SK-N-SH (cell line): ENCODE results near the gene PARP14. TPM values are rescaled to one million over a fixed set of nuclear protein-coding genes. Genes with fewer than 3 reads are reported as not detected.

Experiments
- CTCF ChIA-PET: fragments of 300-600, 350-600 bp; formaldehyde crosslinking; extraction: SDS; loops from one replicate; lab custom pipeline; 2021; lab: Yijun Ruan, JAX
- POLR2A ChIA-PET: fragments of 350-600 bp; sonication (Branson Sonifier 250); formaldehyde crosslinking; extraction: SDS; loops from one replicate; lab custom pipeline; 2020; ENCODE audit warnings: antibody characterized with exemption, inconsistent platforms; lab: Yijun Ruan, JAX
- DNase-seq: peaks from one replicate; pipeline ENCODE4 v3.0.0; 2012
- H2AFZ ChIP-seq: fragments of 200-600 bp; sonication (generic); 2 replicates; pipeline ENCODE4 v1.8.1; 2016; ENCODE audit warnings: antibody characterized with exemption, mild to moderate bottlenecking, low read depth
- H3F3A ChIP-seq: fragments of 200-600 bp; sonication (generic); replicated peaks from 2 replicates; pipeline ENCODE3; 2016; ENCODE audit warnings: antibody characterized with exemption, mild to moderate bottlenecking; ENCODE audit not compliant: insufficient read depth
- H3K27ac ChIP-seq, 2 experiments: fragments of 200-500 bp in 1 of 2; fragments of 200-600 bp in 1 of 2; sonication (Bioruptor generic) in 1 of 2; sonication (generic), shearing (Covaris generic) in 1 of 2; 2 replicates each; pipeline versions ENCODE4 v1.5.1 to v1.6.1; 2014 to 2016; ENCODE audit warnings: low read depth in 2 of 2, inconsistent platforms in 1 of 2, low read length in 1 of 2, mild to moderate bottlenecking in 1 of 2, mixed read lengths in 1 of 2
- H3K27me3 ChIP-seq: fragments of 200-600 bp; sonication (generic), shearing (Covaris generic); 2 replicates; pipeline ENCODE4 v1.6.1; 2016; ENCODE audit warnings: mixed run types; ENCODE audit not compliant: insufficient read depth
- H3K36me3 ChIP-seq, 2 experiments: fragments of 200-500 bp in 1 of 2; fragments of 200-600 bp in 1 of 2; sonication (Bioruptor generic) in 1 of 2; sonication (generic) in 1 of 2; replicated peaks in 1 of 2; 2 replicates each; pipeline versions ENCODE3 to v1.5.1; 2014 to 2016; ENCODE audit warnings: low read length in 1 of 2, mild to moderate bottlenecking in 1 of 2; ENCODE audit not compliant: insufficient read depth in 2 of 2, control insufficient read depth in 1 of 2
- H3K4me1 ChIP-seq, 2 experiments: fragments of 200-500 bp in 1 of 2; fragments of 200-600 bp in 1 of 2; sonication (Bioruptor generic) in 1 of 2; sonication (generic), shearing (Covaris generic) in 1 of 2; 2 replicates each; pipeline versions ENCODE4 v1.5.1 to v1.6.1; 2014 to 2016; ENCODE audit warnings: low read depth in 1 of 2, low read length in 1 of 2, mixed run types in 1 of 2; ENCODE audit not compliant: insufficient read depth in 2 of 2, control insufficient read depth in 1 of 2
- H3K4me2 ChIP-seq: fragments of 200-600 bp; sonication (generic), shearing (Covaris generic); 2 replicates; pipeline ENCODE4 v1.6.1; 2017; ENCODE audit warnings: mixed run types
- H3K4me3 ChIP-seq, 2 experiments: fragments of 200-500 bp in 1 of 2; fragments of 200-600 bp in 1 of 2; sonication (Bioruptor generic) in 1 of 2; sonication (generic), shearing (Covaris generic) in 1 of 2; 2 replicates each; pipeline versions ENCODE4 v1.5.1 to v1.8.1; 2014 to 2016; ENCODE audit warnings: low read depth in 2 of 2, inconsistent platforms in 1 of 2, low read length in 1 of 2, mild to moderate bottlenecking in 1 of 2, mixed read lengths in 1 of 2, moderate library complexity in 1 of 2
- H3K79me2 ChIP-seq: fragments of 200-600 bp; sonication (generic); 2 replicates; pipeline ENCODE4 v1.8.1; 2017; ENCODE audit warnings: mild to moderate bottlenecking; ENCODE audit not compliant: insufficient read depth
- H3K9ac ChIP-seq: fragments of 200-600 bp; sonication (generic); 2 replicates; pipeline ENCODE4 v1.6.1; 2017; ENCODE audit warnings: mixed run types
- H3K9me2 ChIP-seq: fragments of 200-600 bp; sonication (generic); 2 replicates; pipeline ENCODE4 v1.6.1; 2017; ENCODE audit warnings: mixed run types
- H3K9me3 ChIP-seq: fragments of 200-600 bp; sonication (generic); 2 replicates; pipeline ENCODE4 v1.6.1; 2017; ENCODE audit warnings: mixed run types, mild to moderate bottlenecking, moderate library complexity
- H4K20me1 ChIP-seq: fragments of 200-600 bp; sonication (generic); 2 replicates; pipeline ENCODE4 v1.6.1; 2017; ENCODE audit warnings: mild to moderate bottlenecking, mixed run types; ENCODE audit not compliant: insufficient read depth
- FOSL2 ChIP-seq: IDR thresholded peaks from 2 replicates; pipeline ENCODE4 v1.4.0; 2012; ENCODE audit warnings: low read depth, mild to moderate bottlenecking, moderate library complexity, borderline replicate concordance
- NFIC ChIP-seq: IDR thresholded peaks from 2 replicates; pipeline ENCODE4 v1.4.0; 2012; ENCODE audit warnings: borderline replicate concordance
- POLR2AphosphoS5 ChIP-seq: IDR thresholded peaks from 2 replicates; pipeline ENCODE4 v1.6.1; 2012; ENCODE audit warnings: low read depth, low read length
- TEAD4 ChIP-seq: IDR thresholded peaks from 2 replicates; pipeline ENCODE4 v1.4.0; 2012; ENCODE audit warnings: mild to moderate bottlenecking, borderline replicate concordance; ENCODE audit not compliant: insufficient read depth
- YY1 ChIP-seq: IDR thresholded peaks from 2 replicates; pipeline ENCODE4 v1.4.0; 2012; ENCODE audit warnings: low read depth, mild to moderate bottlenecking
- WGBS: methylation state at CpG from one replicate; pipeline ENCODE4 v1.1.6; 2017; ENCODE audit warnings: low lambda C conversion rate; 5-methylcytosine and 5-hydroxymethylcytosine counted together
- polyA plus RNA-seq, 3 experiments: library from polyadenylated mRNA; depleted of rRNA; stranded (reverse); fragments of >200 nt; gene quantifications; 2 replicates each; pipeline ENCODE4 v1.2.3, GENCODE V29; 2012
- TF ChIP-seq, protein P1 (sequence below): IDR thresholded peaks from 2 replicates; pipeline ENCODE4 v1.4.0; 2012; ENCODE audit warnings: low read depth
- TF ChIP-seq, protein P2 (sequence below): fragments of 200-600 bp; sonication (generic); IDR thresholded peaks from 2 replicates; pipeline ENCODE4 v1.6.1; 2017; ENCODE audit warnings: antibody characterized with exemption, mild to moderate bottlenecking, moderate library complexity

PARP14 gene, protein sequence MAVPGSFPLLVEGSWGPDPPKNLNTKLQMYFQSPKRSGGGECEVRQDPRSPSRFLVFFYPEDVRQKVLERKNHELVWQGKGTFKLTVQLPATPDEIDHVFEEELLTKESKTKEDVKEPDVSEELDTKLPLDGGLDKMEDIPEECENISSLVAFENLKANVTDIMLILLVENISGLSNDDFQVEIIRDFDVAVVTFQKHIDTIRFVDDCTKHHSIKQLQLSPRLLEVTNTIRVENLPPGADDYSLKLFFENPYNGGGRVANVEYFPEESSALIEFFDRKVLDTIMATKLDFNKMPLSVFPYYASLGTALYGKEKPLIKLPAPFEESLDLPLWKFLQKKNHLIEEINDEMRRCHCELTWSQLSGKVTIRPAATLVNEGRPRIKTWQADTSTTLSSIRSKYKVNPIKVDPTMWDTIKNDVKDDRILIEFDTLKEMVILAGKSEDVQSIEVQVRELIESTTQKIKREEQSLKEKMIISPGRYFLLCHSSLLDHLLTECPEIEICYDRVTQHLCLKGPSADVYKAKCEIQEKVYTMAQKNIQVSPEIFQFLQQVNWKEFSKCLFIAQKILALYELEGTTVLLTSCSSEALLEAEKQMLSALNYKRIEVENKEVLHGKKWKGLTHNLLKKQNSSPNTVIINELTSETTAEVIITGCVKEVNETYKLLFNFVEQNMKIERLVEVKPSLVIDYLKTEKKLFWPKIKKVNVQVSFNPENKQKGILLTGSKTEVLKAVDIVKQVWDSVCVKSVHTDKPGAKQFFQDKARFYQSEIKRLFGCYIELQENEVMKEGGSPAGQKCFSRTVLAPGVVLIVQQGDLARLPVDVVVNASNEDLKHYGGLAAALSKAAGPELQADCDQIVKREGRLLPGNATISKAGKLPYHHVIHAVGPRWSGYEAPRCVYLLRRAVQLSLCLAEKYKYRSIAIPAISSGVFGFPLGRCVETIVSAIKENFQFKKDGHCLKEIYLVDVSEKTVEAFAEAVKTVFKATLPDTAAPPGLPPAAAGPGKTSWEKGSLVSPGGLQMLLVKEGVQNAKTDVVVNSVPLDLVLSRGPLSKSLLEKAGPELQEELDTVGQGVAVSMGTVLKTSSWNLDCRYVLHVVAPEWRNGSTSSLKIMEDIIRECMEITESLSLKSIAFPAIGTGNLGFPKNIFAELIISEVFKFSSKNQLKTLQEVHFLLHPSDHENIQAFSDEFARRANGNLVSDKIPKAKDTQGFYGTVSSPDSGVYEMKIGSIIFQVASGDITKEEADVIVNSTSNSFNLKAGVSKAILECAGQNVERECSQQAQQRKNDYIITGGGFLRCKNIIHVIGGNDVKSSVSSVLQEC (N-terminal part only)
- 9.2 and 11.0 TPM in 2 replicates for polyA plus RNA-seq (2012; rRNA removed)
- 7.3 and 7.6 TPM in 2 replicates for polyA plus RNA-seq (2012; cell fraction: cytosol; rRNA removed)
- 23.7 and 34.4 TPM in 2 replicates for polyA plus RNA-seq (2012; cell fraction: nucleus; rRNA removed)

GRCh38 chr3:122680475-122681283, at the start of gene PARP14:
Gene PARP14, plus strand, starts transcription at chr3:122680839. Its CDS starts 45 bp downstream, at chr3:122680884.
- H3K4me1 ChIP-seq: peaks cover 12 to 16% of the 10 kb centered on the region in 2 experiments; a peak in 3 of 4 replicates
- peak; percentile 77 for DNase-seq
- no peaks in the 10 kb centered on the region for H3K36me3 ChIP-seq
- peak within 1 kb of the TSS; percentile 60 to 76 for H3K4me3 ChIP-seq
- H2AFZ ChIP-seq: peak within 1 kb of the TSS; percentile 99
- peaks cover 20% of the 10 kb centered on the region for H3F3A ChIP-seq
- H4K20me1 ChIP-seq: no peaks in the 10 kb centered on the region
- POLR2A ChIA-PET: no interaction called here
- CTCF ChIA-PET: interaction anchor here (1.1 to 5.8 kb wide), 7 partner anchors 11 to 1134 kb away, joined by 4 to 84 read pairs (median 27); partner anchors contain the start of genes DTX3L and PARP9
- TF ChIP-seq, protein P1, sequence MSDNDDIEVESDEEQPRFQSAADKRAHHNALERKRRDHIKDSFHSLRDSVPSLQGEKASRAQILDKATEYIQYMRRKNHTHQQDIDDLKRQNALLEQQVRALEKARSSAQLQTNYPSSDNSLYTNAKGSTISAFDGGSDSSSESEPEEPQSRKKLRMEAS: 0 out of 2 replicates have a peak, but pooled peaks have one; percentile 9
- TF ChIP-seq NFIC (0 out of 2 replicates have a peak, but pooled peaks have one; percentile 12), TEAD4 (no peak), YY1 (0 out of 2 replicates have a peak, but pooled peaks have one; percentile 39), FOSL2 (no peak), POLR2AphosphoS5 (peak; percentile 36)
- TF ChIP-seq, protein P2, sequence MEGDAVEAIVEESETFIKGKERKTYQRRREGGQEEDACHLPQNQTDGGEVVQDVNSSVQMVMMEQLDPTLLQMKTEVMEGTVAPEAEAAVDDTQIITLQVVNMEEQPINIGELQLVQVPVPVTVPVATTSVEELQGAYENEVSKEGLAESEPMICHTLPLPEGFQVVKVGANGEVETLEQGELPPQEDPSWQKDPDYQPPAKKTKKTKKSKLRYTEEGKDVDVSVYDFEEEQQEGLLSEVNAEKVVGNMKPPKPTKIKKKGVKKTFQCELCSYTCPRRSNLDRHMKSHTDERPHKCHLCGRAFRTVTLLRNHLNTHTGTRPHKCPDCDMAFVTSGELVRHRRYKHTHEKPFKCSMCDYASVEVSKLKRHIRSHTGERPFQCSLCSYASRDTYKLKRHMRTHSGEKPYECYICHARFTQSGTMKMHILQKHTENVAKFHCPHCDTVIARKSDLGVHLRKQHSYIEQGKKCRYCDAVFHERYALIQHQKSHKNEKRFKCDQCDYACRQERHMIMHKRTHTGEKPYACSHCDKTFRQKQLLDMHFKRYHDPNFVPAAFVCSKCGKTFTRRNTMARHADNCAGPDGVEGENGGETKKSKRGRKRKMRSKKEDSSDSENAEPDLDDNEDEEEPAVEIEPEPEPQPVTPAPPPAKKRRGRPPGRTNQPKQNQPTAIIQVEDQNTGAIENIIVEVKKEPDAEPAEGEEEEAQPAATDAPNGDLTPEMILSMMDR: 0 out of 2 replicates have a peak, but pooled peaks have one; percentile 14
- H3K4me2 ChIP-seq: peak within 1 kb of the TSS; percentile 88
- peaks cover 4% of the 10 kb centered on the region; the same call in 1 of the 2 replicates for H3K79me2 ChIP-seq
- peak within 1 kb of the TSS; percentile 88 for H3K9ac ChIP-seq
- H3K9me2 ChIP-seq: no peaks in the 10 kb centered on the region
- WGBS: 33% methylated on average over 25 of the region's 63 CpGs
- no peaks in the 10 kb centered on the region for H3K9me3 ChIP-seq
- H3K27me3 ChIP-seq: no peaks in the 10 kb centered on the region
- peak within 1 kb of the TSS; percentile 58 to 64 for H3K27ac ChIP-seq
